ENCODE results near the gene DAD1.

DNA sequence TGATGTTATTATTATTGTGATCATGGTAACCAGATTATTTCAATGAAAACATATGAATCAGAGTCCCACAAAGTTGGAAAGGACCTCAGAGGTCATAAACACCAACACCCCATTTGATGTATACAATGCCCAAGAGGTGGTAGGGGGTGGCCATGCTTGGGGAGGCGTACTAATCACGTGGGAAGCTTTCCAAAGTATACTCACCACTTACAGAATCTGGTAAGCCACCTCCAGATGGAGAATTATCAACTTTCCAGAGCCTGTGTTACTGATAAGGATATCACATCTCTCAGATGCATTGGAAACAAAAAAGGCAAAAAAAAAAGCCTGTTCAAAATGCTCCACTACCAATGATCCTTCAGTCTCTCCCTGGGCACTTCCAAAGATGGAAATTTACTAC is 8.4 kb downstream of the DAD1 start:
- TF ChIP-seq POLR2A (IDR thresholded peaks at IDR 0.05; ENCODE audit: low read length) (no peak), GATA1 (IDR thresholded peaks at IDR 0.05; ENCODE audit: low read depth, low read length) (no peak)
